ENCODE results near the gene EDC3.

The EDC3 gene

GRCh38 chr15:74656935-74657535 lies 38.8 kb downstream of the EDC3 start:
- Histone ChIP-seq H3K27me3 (no peaks in the 10 kb centered on the region), H3K9me3 (no peaks in the 10 kb centered on the region), H3K36me3 (peaks cover 15% of the 10 kb centered on the region), H3K27ac (no peak overlapping the region), H3K4me3 (ENCODE audit: low read depth in 1 of 2, low read length in 1 of 2) (no peak overlapping the region), H3K4me1 (ENCODE audit: control insufficient read depth in 1 of 2, insufficient read depth in 1 of 2, low read depth in 1 of 2, low read length in 1 of 2) (peaks cover 2 to 3% of the 10 kb centered on the region in 2 experiments)
- TF ChIP-seq CTCF (IDR thresholded peaks at IDR 0.05), result no peak

GRCh38 chr15:74655424-74655823 lies 40.4 kb downstream of the EDC3 start:
- peaks cover 15% of the 10 kb centered on the region for H3K36me3 ChIP-seq
- no peak overlapping the region for H3K4me3 ChIP-seq (ENCODE audit: low read depth in 1 of 2, low read length in 1 of 2)
- H3K4me1 ChIP-seq (ENCODE audit: control insufficient read depth in 1 of 2, insufficient read depth in 1 of 2, low read depth in 1 of 2, low read length in 1 of 2), result peaks cover 2 to 3% of the 10 kb centered on the region in 2 experiments
- H3K9me3 ChIP-seq, result no peaks in the 10 kb centered on the region
- TF ChIP-seq CTCF (IDR thresholded peaks at IDR 0.05), result no peak
- H3K27me3 ChIP-seq, result no peaks in the 10 kb centered on the region
- H3K27ac ChIP-seq, result no peak overlapping the region

GRCh38 chr15:74653426-74654102 lies 42.3 kb downstream of the EDC3 start:
- no peak overlapping the region for H3K27ac ChIP-seq
- H3K4me3 ChIP-seq (ENCODE audit: low read depth in 1 of 2, low read length in 1 of 2), result no peak overlapping the region
- TF ChIP-seq CTCF (IDR thresholded peaks at IDR 0.05), result no peak
- H3K9me3 ChIP-seq, result no peaks in the 10 kb centered on the region
- H3K27me3 ChIP-seq, result no peaks in the 10 kb centered on the region
- H3K36me3 ChIP-seq, result peaks cover 15% of the 10 kb centered on the region
- peaks cover 2 to 3% of the 10 kb centered on the region in 2 experiments for H3K4me1 ChIP-seq (ENCODE audit: control insufficient read depth in 1 of 2, insufficient read depth in 1 of 2, low read depth in 1 of 2, low read length in 1 of 2)

- no peak for TF ChIP-seq CTCF (IDR thresholded peaks at IDR 0.05)
- peaks cover 10% of the 10 kb centered on the region for H3K36me3 ChIP-seq
- H3K4me3 ChIP-seq (ENCODE audit: low read depth in 1 of 2, low read length in 1 of 2), result no peak overlapping the region
- no peak overlapping the region for H3K27ac ChIP-seq
- no peaks in the 10 kb centered on the region for H3K27me3 ChIP-seq
- no peaks in the 10 kb centered on the region for H3K9me3 ChIP-seq
- peaks cover 2 to 3% of the 10 kb centered on the region in 2 experiments for H3K4me1 ChIP-seq (ENCODE audit: control insufficient read depth in 1 of 2, insufficient read depth in 1 of 2, low read depth in 1 of 2, low read length in 1 of 2)
Observed at GRCh38 chr15:74651242-74651741, 44.5 kb downstream of the EDC3 start.

GRCh38 chr15:74648051-74648842 lies 47.6 kb downstream of the EDC3 start:
- no peaks in the 10 kb centered on the region for H3K9me3 ChIP-seq
- no peak overlapping the region for H3K4me3 ChIP-seq (ENCODE audit: low read depth in 1 of 2, low read length in 1 of 2)
- H3K36me3 ChIP-seq, result peaks cover 5% of the 10 kb centered on the region
- no peak for TF ChIP-seq CTCF (IDR thresholded peaks at IDR 0.05)
- no peaks in the 10 kb centered on the region for H3K27me3 ChIP-seq
- H3K4me1 ChIP-seq (ENCODE audit: control insufficient read depth in 1 of 2, insufficient read depth in 1 of 2, low read depth in 1 of 2, low read length in 1 of 2), result no peaks in the 10 kb centered on the region
- H3K27ac ChIP-seq, result no peak overlapping the region
